HFF-Myc (cell line): ENCODE data around the gene RASIP1.
A peak's percentile ranks its signal among the peaks of the same experiment; 100 is the strongest.
"Not testable (repeated sequence)": the region's sequence is repeated elsewhere in the genome, so short reads cannot be mapped to it uniquely, and the experiment has no call there.

Experiments
- DNase-seq: peaks from one replicate; pipeline ENCODE4 v3.0.0-alpha.2; 2011; ENCODE audit warnings: low read depth; ENCODE audit errors: extremely low read depth
- H3K4me3 ChIP-seq: replicated peaks from 2 replicates; pipeline ENCODE4 v1.5.1; 2011; ENCODE audit warnings: low read depth, mild to moderate bottlenecking, control low read depth, low read length
- TF ChIP-seq, protein P1 (sequence below): IDR thresholded peaks from 2 replicates; pipeline ENCODE4 v1.5.1; 2012; ENCODE audit warnings: mild to moderate bottlenecking, low read depth, low read length, control low read depth; ENCODE audit errors: missing control alignments

Gene RASIP1, protein sequence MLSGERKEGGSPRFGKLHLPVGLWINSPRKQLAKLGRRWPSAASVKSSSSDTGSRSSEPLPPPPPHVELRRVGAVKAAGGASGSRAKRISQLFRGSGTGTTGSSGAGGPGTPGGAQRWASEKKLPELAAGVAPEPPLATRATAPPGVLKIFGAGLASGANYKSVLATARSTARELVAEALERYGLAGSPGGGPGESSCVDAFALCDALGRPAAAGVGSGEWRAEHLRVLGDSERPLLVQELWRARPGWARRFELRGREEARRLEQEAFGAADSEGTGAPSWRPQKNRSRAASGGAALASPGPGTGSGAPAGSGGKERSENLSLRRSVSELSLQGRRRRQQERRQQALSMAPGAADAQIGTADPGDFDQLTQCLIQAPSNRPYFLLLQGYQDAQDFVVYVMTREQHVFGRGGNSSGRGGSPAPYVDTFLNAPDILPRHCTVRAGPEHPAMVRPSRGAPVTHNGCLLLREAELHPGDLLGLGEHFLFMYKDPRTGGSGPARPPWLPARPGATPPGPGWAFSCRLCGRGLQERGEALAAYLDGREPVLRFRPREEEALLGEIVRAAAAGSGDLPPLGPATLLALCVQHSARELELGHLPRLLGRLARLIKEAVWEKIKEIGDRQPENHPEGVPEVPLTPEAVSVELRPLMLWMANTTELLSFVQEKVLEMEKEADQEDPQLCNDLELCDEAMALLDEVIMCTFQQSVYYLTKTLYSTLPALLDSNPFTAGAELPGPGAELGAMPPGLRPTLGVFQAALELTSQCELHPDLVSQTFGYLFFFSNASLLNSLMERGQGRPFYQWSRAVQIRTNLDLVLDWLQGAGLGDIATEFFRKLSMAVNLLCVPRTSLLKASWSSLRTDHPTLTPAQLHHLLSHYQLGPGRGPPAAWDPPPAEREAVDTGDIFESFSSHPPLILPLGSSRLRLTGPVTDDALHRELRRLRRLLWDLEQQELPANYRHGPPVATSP

DNA sequence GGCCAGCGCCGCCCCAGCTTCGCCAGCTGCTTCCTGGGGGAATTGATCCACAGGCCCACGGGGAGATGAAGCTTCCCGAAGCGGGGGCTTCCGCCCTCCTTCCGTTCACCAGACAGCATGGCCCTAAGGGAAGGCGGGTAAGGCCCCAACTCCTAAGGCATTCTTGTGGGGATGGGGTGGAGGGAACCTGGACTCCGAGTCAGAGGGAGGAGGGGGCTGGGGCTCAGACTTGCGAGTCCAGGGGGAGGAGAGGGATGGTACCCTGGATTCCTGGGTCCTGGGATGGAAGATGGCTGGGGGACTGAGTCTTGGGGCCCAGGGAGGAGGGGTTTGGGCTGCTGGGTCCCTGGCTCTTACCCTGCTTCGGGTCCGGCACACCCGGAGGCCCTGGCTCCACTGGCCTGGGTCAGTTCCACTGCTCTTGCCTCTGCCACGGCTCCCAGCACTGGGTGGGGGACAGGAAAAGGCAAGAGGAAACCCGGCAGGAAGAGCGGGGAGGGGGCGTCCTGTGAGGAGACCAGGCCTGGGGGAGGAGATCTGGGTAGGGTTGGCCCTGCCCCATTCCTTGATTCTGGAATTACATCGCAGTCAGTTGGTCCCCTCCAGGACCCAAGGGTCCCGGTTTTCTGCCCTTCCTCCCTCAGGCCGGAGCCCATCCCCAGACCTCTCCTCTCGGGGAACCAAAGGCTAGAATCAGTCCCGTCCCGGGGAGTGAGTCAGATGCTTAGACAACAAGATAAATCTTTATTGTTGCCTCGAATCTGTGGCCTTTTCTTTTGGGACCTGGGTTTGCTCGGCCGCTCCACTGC, at the start of gene RASIP1:
TSS of gene RASIP1 (minus strand) at position 447 of the 809 bp plus-strand sequence. CDS start at position 119, 328 bp downstream.
- DNase-seq, result no peak
- TF ChIP-seq, protein P1, sequence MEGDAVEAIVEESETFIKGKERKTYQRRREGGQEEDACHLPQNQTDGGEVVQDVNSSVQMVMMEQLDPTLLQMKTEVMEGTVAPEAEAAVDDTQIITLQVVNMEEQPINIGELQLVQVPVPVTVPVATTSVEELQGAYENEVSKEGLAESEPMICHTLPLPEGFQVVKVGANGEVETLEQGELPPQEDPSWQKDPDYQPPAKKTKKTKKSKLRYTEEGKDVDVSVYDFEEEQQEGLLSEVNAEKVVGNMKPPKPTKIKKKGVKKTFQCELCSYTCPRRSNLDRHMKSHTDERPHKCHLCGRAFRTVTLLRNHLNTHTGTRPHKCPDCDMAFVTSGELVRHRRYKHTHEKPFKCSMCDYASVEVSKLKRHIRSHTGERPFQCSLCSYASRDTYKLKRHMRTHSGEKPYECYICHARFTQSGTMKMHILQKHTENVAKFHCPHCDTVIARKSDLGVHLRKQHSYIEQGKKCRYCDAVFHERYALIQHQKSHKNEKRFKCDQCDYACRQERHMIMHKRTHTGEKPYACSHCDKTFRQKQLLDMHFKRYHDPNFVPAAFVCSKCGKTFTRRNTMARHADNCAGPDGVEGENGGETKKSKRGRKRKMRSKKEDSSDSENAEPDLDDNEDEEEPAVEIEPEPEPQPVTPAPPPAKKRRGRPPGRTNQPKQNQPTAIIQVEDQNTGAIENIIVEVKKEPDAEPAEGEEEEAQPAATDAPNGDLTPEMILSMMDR, result no peak
- peak within 1 kb of the TSS; percentile 41 for H3K4me3 ChIP-seq

DNA sequence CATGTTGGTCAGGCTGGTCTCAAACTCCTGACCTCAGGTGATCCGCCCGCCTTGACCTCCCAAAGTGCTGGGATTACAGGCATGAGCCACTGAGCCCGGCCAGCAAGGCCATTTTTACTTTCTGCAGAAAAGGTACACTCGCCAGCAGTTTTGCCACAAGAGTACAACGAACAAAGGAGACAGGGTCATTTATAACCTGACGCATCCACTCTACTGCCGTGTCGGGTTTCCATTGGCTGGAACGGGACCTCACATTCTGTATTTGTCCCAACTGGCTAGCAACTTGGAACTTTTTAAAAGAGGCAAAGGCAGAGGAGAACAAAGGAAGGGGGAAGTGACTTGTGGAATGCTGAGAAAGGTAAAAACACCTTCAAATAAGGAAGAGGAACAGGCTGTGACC, 46.9 kb upstream of the RASIP1 start:
- not testable (repeated sequence) for H3K4me3 ChIP-seq, DNase-seq

DNA sequence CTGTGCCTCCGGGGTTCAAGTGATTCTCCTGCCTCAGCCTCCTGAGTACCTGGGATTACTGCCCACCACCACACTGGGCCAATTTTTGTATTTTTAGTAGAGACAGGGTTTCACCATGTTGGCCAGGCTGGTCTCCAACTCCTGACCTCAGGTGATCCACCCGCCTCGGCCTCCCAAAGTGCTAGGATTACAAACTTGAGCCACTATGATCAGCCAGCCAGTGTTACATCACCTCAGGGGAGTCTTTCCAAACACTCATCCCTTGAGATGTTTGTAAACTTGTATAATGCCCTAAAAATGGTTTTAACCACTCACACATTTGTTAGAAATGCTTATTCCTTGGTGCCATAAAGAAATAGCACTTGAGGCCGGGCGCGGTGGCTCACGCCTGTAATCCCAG, 46.0 kb upstream of the RASIP1 start:
- not testable (repeated sequence) for DNase-seq

DNA sequence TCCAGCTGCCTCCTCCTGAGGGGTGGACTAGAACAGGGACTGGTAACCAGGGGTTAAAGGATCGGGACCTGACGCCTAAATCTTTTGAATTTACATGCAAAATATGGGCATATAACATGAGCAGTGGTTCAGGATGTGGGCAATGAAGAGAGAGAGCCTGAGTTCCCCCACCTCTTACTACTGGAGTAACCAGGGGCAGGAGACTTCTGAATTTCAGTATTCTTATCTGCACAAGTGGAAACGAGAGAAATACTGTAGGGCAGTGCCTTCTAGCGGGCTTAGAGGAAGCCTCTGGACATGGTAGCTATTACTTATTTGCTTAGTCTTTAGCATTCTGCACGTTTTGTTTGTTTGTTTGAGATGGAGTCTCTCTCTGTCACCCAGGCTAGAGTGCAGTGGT, 44.1 kb upstream of the RASIP1 start:
- H3K4me3 ChIP-seq, result no peak overlapping the region
- TF ChIP-seq, protein P1, result no peak
- DNase-seq, result no peak

More for the DNA sequence above, 46.0 kb upstream of the RASIP1 start:
- not testable (repeated sequence) for H3K4me3 ChIP-seq

DNA sequence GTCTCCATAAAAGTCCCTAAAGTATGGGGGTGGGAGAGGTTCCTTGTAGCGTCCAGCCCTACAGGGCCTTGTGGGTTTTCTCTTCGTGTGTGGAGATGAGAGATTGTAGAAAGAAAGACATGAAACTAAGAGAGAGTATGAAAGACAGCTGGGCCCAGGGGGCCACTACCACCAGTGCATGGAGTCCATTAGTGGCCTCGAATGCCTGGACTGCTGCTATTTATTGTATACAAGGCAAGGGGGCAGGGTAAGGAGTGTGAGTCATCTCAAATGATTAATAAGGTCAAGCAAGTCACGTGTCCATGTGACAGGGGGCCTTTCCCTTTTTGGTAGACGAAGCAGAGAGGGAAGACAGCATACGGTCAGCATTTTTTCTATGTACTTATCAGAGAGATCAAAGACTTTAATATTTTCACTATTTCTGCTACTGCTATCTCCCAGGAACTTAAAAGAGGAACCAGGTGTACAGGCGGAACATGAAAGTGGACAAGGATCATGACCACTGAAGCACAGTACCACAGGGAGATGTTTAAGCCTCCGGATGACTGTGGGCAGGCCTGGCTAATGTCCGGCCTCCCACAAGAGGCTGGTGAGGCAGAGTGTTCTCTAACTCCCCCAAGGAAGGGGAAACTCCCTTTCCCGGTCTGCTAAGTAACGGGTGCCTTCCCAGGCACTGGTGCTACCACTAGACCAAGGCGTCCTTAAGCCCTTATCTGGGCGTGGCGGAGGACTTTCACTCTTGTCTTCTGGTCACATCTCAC, 40.4 kb upstream of the RASIP1 start:
- H3K4me3 ChIP-seq, result no peak overlapping the region
- no peak for DNase-seq
- TF ChIP-seq, protein P1, result no peak

DNA sequence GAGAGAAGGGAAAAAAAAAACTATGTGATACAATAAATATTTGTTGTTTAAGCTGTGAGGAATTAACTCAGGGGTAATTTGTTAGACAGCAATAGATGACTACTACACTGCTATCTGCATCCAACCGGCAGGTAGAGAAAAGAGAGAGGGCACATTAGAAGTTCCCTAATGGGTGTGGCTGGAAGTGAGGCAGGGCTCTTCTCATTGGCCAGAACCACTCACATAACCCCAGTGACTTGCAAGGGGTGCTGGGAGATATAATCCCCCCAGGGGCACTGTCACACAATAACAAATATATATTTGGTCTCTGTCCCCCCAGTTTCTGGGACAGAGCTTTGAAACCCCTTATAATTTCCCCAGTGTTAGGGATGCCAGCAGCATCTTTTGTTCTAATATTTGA, 39.2 kb upstream of the RASIP1 start:
- TF ChIP-seq, protein P1, result no peak
- H3K4me3 ChIP-seq, result no peak overlapping the region
- no peak for DNase-seq

DNA sequence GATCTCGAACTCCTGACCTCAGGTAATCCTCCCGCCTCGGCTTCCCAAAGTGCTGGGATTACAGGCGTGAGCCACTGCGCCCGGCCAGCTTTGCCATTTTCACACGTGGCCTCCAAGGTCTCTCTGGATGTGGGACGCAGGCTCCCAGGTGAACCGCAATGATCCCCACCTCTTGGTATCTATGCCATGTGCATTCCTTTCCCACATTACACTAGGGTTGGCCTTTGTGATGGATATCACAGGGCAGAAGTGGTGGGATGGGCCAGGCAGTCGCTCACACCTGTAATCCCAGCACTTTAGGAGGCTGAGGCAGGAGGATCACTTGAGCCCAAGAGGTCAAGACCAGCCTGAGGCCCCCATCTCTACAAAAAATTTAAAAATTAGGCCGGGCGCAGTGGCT, 37.3 kb upstream of the RASIP1 start:
- TF ChIP-seq, protein P1, result no peak
- DNase-seq, result no peak
- H3K4me3 ChIP-seq, result no peak overlapping the region
